Stimulated activated CD4-positive, alpha-beta T cell treated with anti-CD3 and anti-CD28 coated beads, Interleukin-2, amount 100 ng/mL, for 4 hours (primary cell): ENCODE data around the gene MRPL43.

Source experiments
- DNase-seq: peaks from one replicate; pipeline ENCODE4 v3.0.0-alpha.2; 2020; ENCODE audit warnings: low read depth

Gene MRPL43

GRCh38 chr10:101019440-101019703 lies 32.1 kb upstream of the MRPL43 start:
- no peak for DNase-seq

GRCh38 chr10:101018600-101019439 lies 31.5 kb upstream of the MRPL43 start:
- DNase-seq, result peak; percentile 47

DNA sequence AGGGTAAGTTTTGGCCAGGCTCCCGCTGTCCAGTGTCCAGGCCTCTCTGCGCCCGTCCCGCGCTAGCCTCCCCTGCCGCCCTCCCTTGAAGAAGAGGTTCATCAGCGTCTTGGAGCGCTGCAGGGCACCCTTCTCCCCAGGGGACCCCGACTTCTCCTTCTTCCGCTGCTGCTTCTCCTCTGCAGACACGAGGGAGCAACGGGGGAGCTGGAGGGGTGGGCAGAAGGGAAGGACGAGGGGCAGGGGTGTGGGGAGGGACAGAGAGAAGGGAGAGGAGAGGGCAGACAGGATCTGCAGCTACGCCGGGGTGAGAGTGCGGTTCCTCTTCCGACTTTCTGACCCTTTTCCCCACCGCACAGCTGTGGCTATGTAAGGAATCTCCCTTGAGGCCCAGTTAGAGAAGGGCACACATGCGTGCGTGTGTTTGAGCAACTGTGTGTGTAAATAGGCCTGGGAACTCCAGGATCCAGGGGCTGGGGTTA lies 30.9 kb upstream of the MRPL43 start:
- DNase-seq, result no peak

GRCh38 chr10:101016814-101017213 lies 29.5 kb upstream of the MRPL43 start:
- no peak for DNase-seq

GRCh38 chr10:101015582-101015973 lies 28.3 kb upstream of the MRPL43 start:
- DNase-seq, result no peak

GRCh38 chr10:101014966-101015581 lies 27.8 kb upstream of the MRPL43 start:
- DNase-seq, result no peak

DNA sequence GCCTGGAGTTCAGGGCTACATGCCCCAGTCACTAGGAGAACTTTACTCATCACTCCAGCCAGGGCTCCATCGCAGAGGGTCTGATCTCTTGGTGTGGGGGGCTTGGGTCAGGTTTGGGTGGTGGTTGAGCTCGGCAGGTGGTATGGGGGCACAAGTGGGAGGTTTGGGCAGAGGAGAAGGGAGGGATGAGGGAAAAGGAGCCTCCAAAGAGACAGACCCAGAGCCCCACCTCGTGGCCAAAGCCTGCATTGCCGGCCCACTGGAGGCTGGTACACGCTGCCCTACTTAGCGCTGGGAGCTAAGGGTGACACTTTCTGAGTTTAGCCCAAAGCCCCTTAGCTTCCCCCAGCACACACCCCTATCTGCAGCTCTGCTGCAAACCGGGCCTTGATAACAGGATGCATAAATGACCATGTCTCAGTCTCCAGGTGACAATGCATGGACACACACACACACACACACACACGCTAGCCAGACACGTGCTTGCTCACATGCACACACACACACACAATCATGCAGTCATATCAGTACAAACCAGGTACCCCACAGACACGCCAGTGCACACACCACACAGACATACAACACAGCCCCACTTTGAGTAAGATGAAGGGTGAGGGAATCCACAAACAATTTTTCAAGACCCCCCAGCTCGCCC lies 27.1 kb upstream of the MRPL43 start:
- peak; percentile 59 for DNase-seq

- no peak for DNase-seq
Measured at GRCh38 chr10:101013365-101013825, 26.1 kb upstream of the MRPL43 start.

- DNase-seq, result peak; percentile 59
Measured at GRCh38 chr10:101012525-101013364, 25.4 kb upstream of the MRPL43 start.

GRCh38 chr10:101011517-101012423 lies 24.5 kb upstream of the MRPL43 start:
- DNase-seq, result no peak

DNA sequence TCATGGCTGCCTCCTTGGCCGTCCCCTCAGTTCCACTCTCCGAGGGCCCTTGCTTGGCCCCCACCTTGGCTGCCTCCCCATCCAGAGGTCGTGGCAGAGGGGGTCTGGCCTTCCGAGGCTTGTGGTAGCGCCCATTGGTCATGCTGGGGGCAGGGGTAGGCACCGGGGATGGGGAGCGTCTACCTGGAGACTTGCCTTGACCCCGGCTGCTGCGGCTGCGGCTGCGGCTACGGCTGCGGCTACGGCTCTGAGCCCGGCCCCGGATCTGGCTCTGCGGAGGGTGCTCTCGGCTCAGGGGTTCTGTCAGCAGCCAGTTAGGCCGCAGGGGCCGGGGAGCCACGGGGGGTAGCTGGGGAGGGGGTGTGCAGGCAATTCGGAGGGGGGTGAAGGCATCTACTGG lies 23.0 kb upstream of the MRPL43 start:
- DNase-seq, result no peak

DNA sequence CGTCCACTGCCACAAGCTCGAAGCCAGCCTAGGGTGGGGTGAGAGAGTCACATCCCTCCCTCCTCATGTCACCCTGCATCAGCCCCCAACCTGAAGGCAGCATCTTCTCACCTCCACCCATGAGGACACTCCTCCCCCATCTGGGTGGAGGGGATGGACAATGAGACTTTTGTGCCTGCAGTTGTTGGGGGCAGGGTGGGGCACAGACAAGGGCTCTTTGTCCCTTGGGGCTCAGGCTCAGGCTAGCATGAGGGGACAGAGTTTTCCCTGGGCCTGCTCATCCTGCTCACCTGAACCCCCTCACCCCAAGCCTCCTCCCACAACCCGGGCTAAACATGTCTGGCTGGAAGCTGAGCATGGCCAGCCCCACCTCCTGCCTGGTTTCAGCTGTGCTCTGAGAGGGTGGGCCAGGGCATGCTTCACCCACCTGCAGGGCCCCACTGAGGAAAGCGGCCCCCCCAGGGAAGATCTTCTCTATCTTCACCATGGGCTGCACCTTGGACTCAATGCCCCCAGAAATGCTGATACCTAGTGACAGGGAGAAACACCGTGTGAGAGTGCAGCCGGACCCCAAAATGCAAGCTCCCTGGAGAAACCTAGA lies 21.6 kb upstream of the MRPL43 start:
- DNase-seq, result no peak

GRCh38 chr10:101007915-101008822 lies 20.9 kb upstream of the MRPL43 start:
- no peak for DNase-seq

GRCh38 chr10:101007099-101007711 lies 19.9 kb upstream of the MRPL43 start:
- DNase-seq, result no peak

DNA sequence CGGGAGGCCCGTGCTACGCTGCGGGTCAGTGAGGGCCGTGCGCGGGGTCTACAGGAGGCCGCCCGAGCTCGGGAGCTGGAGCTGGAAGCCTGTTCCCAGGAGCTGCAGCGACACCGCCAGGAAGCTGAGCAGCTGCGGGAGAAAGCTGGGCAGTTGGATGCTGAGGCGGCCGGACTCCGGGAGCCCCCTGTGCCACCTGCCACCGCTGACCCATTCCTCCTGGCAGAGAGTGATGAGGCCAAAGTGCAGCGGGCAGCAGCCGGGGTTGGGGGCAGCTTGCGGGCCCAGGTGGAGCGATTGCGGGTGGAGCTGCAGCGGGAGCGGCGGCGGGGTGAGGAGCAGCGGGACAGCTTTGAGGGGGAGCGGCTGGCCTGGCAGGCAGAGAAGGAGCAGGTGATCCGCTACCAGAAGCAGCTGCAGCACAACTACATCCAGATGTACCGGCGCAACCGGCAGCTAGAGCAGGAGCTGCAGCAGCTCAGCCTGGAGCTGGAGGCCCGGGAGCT lies 19.3 kb upstream of the MRPL43 start:
- DNase-seq, result no peak

DNA sequence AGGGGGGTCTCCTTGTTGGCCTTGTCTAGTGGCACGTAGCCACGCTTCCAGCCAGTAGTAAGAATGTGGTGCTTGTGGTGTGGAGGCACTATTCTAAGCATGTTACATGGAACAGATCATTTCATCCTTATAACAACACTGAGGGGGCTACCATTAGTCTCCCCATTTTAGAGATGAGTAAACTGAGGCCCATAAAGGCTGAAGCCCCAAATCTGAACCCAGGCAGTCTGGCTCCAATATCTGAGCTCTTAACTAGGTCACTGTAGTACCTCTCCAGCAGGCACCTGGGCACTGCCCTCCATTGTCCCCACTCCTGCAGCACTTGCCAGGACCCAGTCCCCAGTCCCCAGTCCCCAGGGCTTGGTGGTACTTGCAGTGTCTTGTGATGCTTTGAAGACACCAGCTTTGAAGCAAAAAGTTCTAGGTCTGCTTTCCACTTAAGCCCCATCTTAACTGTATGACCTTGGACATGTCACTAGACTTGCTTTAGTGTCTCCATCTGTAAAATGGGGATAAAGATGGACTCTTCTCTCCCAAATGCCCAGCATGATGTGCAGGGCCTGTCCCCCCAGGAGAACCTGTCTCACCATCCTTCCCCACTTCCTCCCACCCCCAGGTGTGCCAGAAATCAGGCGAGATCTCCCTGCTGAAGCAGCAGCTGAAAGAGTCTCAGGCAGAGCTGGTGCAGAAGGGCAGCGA lies 18.7 kb upstream of the MRPL43 start:
- no peak for DNase-seq

- DNase-seq, result no peak
Measured at GRCh38 chr10:101005361-101005760, 18.1 kb upstream of the MRPL43 start.

- no peak for DNase-seq
Measured at GRCh38 chr10:101003639-101004206, 16.4 kb upstream of the MRPL43 start.
